ENCODE measurements around the gene FOXD4L5.
"Not testable (repeated sequence)": the region's sequence is repeated elsewhere in the genome, so short reads cannot be mapped to it uniquely, and the experiment has no call there.

The FOXD4L5 gene

GRCh38 chr9:65285109-65285508 is at the start of gene FOXD4L5:
Gene FOXD4L5 (minus strand): TSS chr9:65285209. CDS start chr9:65284377, 832 bp downstream.
- DNase-seq (ENCODE audit: low read depth) = not testable (repeated sequence)

- DNase-seq (ENCODE audit: low read depth) = not testable (repeated sequence)
Observed at GRCh38 chr9:65283943-65284342, 1.1 kb downstream of the FOXD4L5 start.

- DNase-seq (ENCODE audit: low read depth) = not testable (repeated sequence)
Observed at GRCh38 chr9:65282976-65283375, 2.0 kb downstream of the FOXD4L5 start.

All from amniotic epithelial cell (primary cell).